Stimulated activated CD4-positive, alpha-beta T cell treated with anti-CD3 and anti-CD28 coated beads, TNF-alpha, amount 100 ng/mL, for 48 hours (primary cell): ENCODE measurements around the gene COMT.
A peak's percentile ranks its signal among the peaks of the same experiment; 100 is the strongest.

Experiments used
- DNase-seq, 3 donors: peaks; one replicate each; pipeline ENCODE4 v3.0.0-alpha.2; 2020; ENCODE audit warnings: low read depth in 3 of 3

The COMT gene

GRCh38 chr22:19957445-19957844 lies 15.9 kb downstream of the COMT start:
- DNase-seq: no peak

GRCh38 chr22:19958083-19959042 lies 16.8 kb downstream of the COMT start:
- DNase-seq: no peak

- no peak for DNase-seq
Measured at GRCh38 chr22:19959043-19959586, 17.5 kb downstream of the COMT start.

GRCh38 chr22:19959587-19960490 lies 18.3 kb downstream of the COMT start:
- DNase-seq: no peak

GRCh38 chr22:19960491-19961200 lies 19.1 kb downstream of the COMT start:
- DNase-seq: no peak

- no peak for DNase-seq
Measured at GRCh38 chr22:19961201-19961580, 19.6 kb downstream of the COMT start.

- DNase-seq: no peak
Measured at GRCh38 chr22:19961868-19962245, 20.3 kb downstream of the COMT start.

GRCh38 chr22:19962246-19962908 lies 20.8 kb downstream of the COMT start:
- peak; percentile 47 to 78 (median 61) for DNase-seq

- DNase-seq: peak in 1 of 3 donors; percentile 63
Measured at GRCh38 chr22:19962909-19963806, 21.6 kb downstream of the COMT start.

GRCh38 chr22:19963863-19964642 lies 22.5 kb downstream of the COMT start:
- no peak for DNase-seq

GRCh38 chr22:19964701-19965386 lies 23.3 kb downstream of the COMT start:
- DNase-seq: no peak

- DNase-seq: no peak
Measured at GRCh38 chr22:19965771-19966709, 24.5 kb downstream of the COMT start.

- no peak for DNase-seq
Measured at GRCh38 chr22:19966908-19967750, 25.6 kb downstream of the COMT start.

GRCh38 chr22:19967850-19968449 lies 26.4 kb downstream of the COMT start:
- no peak for DNase-seq

- DNase-seq: no peak
Measured at GRCh38 chr22:19968450-19968891, 26.9 kb downstream of the COMT start.
